HepG2 (cell line): Measurements from ENCODE around the gene CD14. TPM values are rescaled to one million over a fixed set of nuclear protein-coding genes. Genes with fewer than 3 reads are reported as not detected.

ENCODE experiments used
- CBFB ChIP-seq: sonication (generic); formaldehyde crosslinking; IDR thresholded peaks from 2 replicates; pipeline ENCODE4 v1.4.0; 2020; ENCODE audit warnings: missing genetic modification reagents
- EED ChIP-seq: sonication (generic); formaldehyde crosslinking; IDR thresholded peaks from 2 replicates; pipeline ENCODE4 v1.5.0; 2020; ENCODE audit warnings: mild to moderate bottlenecking, missing genetic modification reagents
- FOXO1 ChIP-seq: sonication (generic); formaldehyde crosslinking; IDR thresholded peaks from 2 replicates; pipeline ENCODE4 v1.4.0; 2020; ENCODE audit warnings: missing genetic modification reagents
- GZF1 ChIP-seq: sonication (generic); formaldehyde crosslinking; IDR thresholded peaks from 2 replicates; pipeline ENCODE4 v1.5.1; 2020; ENCODE audit warnings: mild to moderate bottlenecking, missing genetic modification reagents
- KAT2B ChIP-seq: fragments of 150-350 bp; IDR thresholded peaks from 2 replicates; pipeline ENCODE4 v1.6.1; 2014; ENCODE audit warnings: low read depth, low read length, borderline replicate concordance
- KMT2A ChIP-seq: sonication (generic); formaldehyde crosslinking; IDR thresholded peaks from 2 replicates; pipeline ENCODE4 v1.4.0; 2020; ENCODE audit warnings: missing genetic modification reagents
- NFYC ChIP-seq: IDR thresholded peaks from 2 replicates; pipeline ENCODE4 v1.6.1; 2016; ENCODE audit warnings: missing genetic modification reagents, missing compliant biosample characterization
- NR2F6 ChIP-seq, 2 experiments: IDR thresholded peaks; 2 replicates each; pipeline ENCODE4 v1.6.1; 2016; ENCODE audit warnings: antibody characterized with exemption in 1 of 2, mild to moderate bottlenecking in 1 of 2
- PLRG1 ChIP-seq: fragments of 450-650 bp; conservative IDR thresholded peaks from 2 replicates; pipeline ENCODE4 v1.6.1; 2016
- SNAI1 ChIP-seq: sonication (generic); formaldehyde crosslinking; IDR thresholded peaks from 2 replicates; pipeline ENCODE4 v1.5.0; 2020; ENCODE audit warnings: mild to moderate bottlenecking, missing genetic modification reagents, borderline replicate concordance
- ZC3H13 ChIP-seq: sonication (generic); formaldehyde crosslinking; IDR thresholded peaks from 2 replicates; pipeline ENCODE4 v1.8.1; 2023; ENCODE audit warnings: mild to moderate bottlenecking, missing genetic modification reagents, moderate library complexity
- ZNF501 ChIP-seq: sonication (generic); formaldehyde crosslinking; IDR thresholded peaks from 2 replicates; pipeline ENCODE4 v1.5.1; 2020; ENCODE audit warnings: mild to moderate bottlenecking, moderate library complexity, missing genetic modification reagents
- polyA plus RNA-seq, 8 experiments: library from polyadenylated mRNA; depleted of rRNA in 3 of 8; stranded (reverse) in 7 of 8; unstranded in 1 of 8; fragments of >200 nt; fragmentation: Illumina TruSeq in 4 of 8; extraction: Trizol in 4 of 8; gene quantifications; 2 replicates each; pipeline versions ENCODE4 v1.2.1 to v1.2.3, GENCODE V29; 2011 to 2016; ENCODE audit warnings: low read depth in 4 of 8, missing spikeins in 1 of 8, mixed read lengths in 1 of 8; ENCODE audit not compliant: insufficient read depth in 1 of 8
- total RNA-seq, 5 experiments: library from RNA; depleted of rRNA; stranded (reverse); fragments of >200 nt; fragmentation: Illumina TruSeq; extraction: Trizol; gene quantifications; 2 replicates each; pipeline ENCODE4 v1.2.3, GENCODE V29; 2016; ENCODE audit warnings: low read depth in 1 of 5
- TF ChIP-seq, protein P1 (sequence below): sonication (generic); formaldehyde crosslinking; IDR thresholded peaks from 2 replicates; pipeline ENCODE4 v1.5.0; 2020; ENCODE audit warnings: missing genetic modification reagents
- TF ChIP-seq, protein P2 (sequence below): sonication (generic); formaldehyde crosslinking; IDR thresholded peaks from 2 replicates; pipeline ENCODE4 v1.9.0; 2021; ENCODE audit warnings: missing genetic modification reagents, borderline replicate concordance
- TF ChIP-seq, protein P3 (sequence below): sonication (generic); formaldehyde crosslinking; IDR thresholded peaks from 2 replicates; pipeline ENCODE4 v1.9.0; 2021; ENCODE audit warnings: missing genetic modification reagents, borderline replicate concordance
- TF ChIP-seq, protein P4 (sequence below): sonication (generic); formaldehyde crosslinking; IDR thresholded peaks from 2 replicates; pipeline ENCODE4 v1.4.0; 2020; ENCODE audit warnings: missing genetic modification reagents, borderline replicate concordance
- TF ChIP-seq, protein P5 (sequence below): sonication (generic); formaldehyde crosslinking; IDR thresholded peaks from 2 replicates; pipeline ENCODE4 v1.4.0; 2020; ENCODE audit warnings: mild to moderate bottlenecking, missing genetic modification reagents
- TF ChIP-seq, protein P6 (sequence below): sonication (generic); formaldehyde crosslinking; IDR thresholded peaks from 2 replicates; pipeline ENCODE4 v1.4.0; 2020; ENCODE audit warnings: missing genetic modification reagents

Gene CD14
- total and polyA plus RNA-seq, 2 of the 13 experiments (the other 11 are each of a cell fraction or from before 2014, with no cell fraction given) = 1.7 to 4.7 TPM

DNA sequence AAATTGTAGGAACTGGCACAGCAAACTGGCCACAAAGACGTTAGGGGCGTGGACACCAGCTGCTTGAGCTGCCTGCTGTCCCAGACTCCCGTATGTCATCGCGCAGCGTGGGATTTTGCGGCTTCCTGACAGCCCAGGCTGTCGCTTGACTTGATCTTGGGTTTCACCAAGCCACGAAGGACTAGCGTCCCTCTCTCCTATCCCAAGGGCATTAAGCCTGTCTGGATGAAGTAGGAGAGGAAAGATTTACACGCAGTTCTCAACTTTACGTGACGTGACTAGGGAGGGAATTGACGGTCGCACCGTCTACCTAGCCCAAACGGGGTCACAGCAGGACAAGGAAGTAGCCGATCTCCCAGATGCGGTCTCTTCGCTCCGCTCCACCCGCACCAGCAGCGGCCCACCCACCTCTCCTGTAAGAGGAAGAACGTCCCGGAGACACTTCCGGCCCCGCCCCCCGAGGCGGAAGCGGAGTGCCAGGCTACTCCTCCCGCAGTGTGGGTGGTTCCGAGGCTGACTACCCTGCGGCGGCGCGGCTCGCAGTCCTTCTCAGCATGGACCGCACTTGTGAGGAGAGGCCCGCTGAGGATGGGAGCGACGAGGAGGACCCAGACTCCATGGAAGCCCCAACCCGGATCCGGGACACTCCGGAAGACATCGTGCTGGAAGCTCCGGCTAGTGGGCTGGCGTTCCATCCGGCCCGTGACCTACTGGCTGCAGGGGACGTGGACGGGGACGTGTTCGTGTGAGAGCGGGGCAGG, 31.6 kb upstream of the CD14 start, which contains the start of gene WDR55 (continued):
- TF ChIP-seq, protein P1, sequence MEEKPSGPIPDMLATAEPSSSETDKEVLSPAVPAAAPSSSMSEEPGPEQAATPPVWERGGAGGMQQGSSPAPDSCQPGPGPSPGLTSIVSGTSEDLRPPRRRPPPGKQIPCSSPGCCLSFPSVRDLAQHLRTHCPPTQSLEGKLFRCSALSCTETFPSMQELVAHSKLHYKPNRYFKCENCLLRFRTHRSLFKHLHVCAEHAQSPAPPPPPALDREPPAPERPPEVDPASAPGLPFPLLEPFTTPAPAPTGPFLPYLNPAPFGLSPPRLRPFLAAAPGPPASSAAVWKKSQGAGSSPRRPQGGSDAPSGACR (CRISPR knock-in tag) = peak; percentile 26; the same call in 1 of the 2 replicates
- TF ChIP-seq NFYC (CRISPR knock-in tag) = peak; percentile 14; the same call in 1 of the 2 replicates
- TF ChIP-seq, protein P2, sequence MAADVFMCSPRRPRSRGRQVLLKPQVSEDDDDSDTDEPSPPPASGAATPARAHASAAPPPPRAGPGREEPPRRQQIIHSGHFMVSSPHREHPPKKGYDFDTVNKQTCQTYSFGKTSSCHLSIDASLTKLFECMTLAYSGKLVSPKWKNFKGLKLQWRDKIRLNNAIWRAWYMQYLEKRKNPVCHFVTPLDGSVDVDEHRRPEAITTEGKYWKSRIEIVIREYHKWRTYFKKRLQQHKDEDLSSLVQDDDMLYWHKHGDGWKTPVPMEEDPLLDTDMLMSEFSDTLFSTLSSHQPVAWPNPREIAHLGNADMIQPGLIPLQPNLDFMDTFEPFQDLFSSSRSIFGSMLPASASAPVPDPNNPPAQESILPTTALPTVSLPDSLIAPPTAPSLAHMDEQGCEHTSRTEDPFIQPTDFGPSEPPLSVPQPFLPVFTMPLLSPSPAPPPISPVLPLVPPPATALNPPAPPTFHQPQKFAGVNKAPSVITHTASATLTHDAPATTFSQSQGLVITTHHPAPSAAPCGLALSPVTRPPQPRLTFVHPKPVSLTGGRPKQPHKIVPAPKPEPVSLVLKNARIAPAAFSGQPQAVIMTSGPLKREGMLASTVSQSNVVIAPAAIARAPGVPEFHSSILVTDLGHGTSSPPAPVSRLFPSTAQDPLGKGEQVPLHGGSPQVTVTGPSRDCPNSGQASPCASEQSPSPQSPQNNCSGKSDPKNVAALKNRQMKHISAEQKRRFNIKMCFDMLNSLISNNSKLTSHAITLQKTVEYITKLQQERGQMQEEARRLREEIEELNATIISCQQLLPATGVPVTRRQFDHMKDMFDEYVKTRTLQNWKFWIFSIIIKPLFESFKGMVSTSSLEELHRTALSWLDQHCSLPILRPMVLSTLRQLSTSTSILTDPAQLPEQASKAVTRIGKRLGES (CRISPR knock-in tag) = no peak
- TF ChIP-seq FOXO1 (CRISPR knock-in tag) = no peak; the same call in 1 of the 2 replicates
- no peak for TF ChIP-seq SNAI1 (CRISPR knock-in tag)
- TF ChIP-seq KMT2A (CRISPR knock-in tag) = peak; percentile 84
- no peak for TF ChIP-seq KAT2B
- 0 out of 2 replicates have a peak, but pooled peaks have one; percentile 11 for TF ChIP-seq NR2F6 (IDR thresholded peaks at IDR 0.05)
- TF ChIP-seq NR2F6 (CRISPR knock-in tag; IDR thresholded peaks at IDR 0.05) = peak; percentile 49; the same call in 1 of the 2 replicates
- TF ChIP-seq, protein P3, sequence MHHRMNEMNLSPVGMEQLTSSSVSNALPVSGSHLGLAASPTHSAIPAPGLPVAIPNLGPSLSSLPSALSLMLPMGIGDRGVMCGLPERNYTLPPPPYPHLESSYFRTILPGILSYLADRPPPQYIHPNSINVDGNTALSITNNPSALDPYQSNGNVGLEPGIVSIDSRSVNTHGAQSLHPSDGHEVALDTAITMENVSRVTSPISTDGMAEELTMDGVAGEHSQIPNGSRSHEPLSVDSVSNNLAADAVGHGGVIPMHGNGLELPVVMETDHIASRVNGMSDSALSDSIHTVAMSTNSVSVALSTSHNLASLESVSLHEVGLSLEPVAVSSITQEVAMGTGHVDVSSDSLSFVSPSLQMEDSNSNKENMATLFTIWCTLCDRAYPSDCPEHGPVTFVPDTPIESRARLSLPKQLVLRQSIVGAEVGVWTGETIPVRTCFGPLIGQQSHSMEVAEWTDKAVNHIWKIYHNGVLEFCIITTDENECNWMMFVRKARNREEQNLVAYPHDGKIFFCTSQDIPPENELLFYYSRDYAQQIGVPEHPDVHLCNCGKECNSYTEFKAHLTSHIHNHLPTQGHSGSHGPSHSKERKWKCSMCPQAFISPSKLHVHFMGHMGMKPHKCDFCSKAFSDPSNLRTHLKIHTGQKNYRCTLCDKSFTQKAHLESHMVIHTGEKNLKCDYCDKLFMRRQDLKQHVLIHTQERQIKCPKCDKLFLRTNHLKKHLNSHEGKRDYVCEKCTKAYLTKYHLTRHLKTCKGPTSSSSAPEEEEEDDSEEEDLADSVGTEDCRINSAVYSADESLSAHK (CRISPR knock-in tag) = no peak
- TF ChIP-seq ZC3H13 = peak; percentile 84
- peak; percentile 77 for TF ChIP-seq ZNF501
- TF ChIP-seq, protein P4, sequence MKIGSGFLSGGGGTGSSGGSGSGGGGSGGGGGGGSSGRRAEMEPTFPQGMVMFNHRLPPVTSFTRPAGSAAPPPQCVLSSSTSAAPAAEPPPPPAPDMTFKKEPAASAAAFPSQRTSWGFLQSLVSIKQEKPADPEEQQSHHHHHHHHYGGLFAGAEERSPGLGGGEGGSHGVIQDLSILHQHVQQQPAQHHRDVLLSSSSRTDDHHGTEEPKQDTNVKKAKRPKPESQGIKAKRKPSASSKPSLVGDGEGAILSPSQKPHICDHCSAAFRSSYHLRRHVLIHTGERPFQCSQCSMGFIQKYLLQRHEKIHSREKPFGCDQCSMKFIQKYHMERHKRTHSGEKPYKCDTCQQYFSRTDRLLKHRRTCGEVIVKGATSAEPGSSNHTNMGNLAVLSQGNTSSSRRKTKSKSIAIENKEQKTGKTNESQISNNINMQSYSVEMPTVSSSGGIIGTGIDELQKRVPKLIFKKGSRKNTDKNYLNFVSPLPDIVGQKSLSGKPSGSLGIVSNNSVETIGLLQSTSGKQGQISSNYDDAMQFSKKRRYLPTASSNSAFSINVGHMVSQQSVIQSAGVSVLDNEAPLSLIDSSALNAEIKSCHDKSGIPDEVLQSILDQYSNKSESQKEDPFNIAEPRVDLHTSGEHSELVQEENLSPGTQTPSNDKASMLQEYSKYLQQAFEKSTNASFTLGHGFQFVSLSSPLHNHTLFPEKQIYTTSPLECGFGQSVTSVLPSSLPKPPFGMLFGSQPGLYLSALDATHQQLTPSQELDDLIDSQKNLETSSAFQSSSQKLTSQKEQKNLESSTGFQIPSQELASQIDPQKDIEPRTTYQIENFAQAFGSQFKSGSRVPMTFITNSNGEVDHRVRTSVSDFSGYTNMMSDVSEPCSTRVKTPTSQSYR (CRISPR knock-in tag) = peak; percentile 55; the same call in 1 of the 2 replicates
- peak; percentile 56; the same call in 1 of the 2 replicates for TF ChIP-seq EED (CRISPR knock-in tag)
- no peak for TF ChIP-seq PLRG1
- peak; percentile 33; the same call in 1 of the 2 replicates for TF ChIP-seq GZF1 (CRISPR knock-in tag)
- TF ChIP-seq, protein P5, sequence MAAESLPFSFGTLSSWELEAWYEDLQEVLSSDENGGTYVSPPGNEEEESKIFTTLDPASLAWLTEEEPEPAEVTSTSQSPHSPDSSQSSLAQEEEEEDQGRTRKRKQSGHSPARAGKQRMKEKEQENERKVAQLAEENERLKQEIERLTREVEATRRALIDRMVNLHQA (CRISPR knock-in tag) = no peak
- TF ChIP-seq, protein P6, sequence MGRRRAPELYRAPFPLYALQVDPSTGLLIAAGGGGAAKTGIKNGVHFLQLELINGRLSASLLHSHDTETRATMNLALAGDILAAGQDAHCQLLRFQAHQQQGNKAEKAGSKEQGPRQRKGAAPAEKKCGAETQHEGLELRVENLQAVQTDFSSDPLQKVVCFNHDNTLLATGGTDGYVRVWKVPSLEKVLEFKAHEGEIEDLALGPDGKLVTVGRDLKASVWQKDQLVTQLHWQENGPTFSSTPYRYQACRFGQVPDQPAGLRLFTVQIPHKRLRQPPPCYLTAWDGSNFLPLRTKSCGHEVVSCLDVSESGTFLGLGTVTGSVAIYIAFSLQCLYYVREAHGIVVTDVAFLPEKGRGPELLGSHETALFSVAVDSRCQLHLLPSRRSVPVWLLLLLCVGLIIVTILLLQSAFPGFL (CRISPR knock-in tag) = no peak
- TF ChIP-seq CBFB = peak; percentile 74
